ENCODE data around the gene PALB2. TPM values are rescaled to one million over a fixed set of nuclear protein-coding genes. Genes with fewer than 3 reads are reported as not detected.

Gene PALB2
- total and polyA plus RNA-seq, 2 of the 8 experiments (the other 6 are each of a cell fraction or from before 2014, with no cell fraction given): 12.5 to 33.1 TPM

- no peak overlapping the region for H3K14ac ChIP-seq (ENCODE audit: insufficient read length)
- peaks cover 4% of the 10 kb centered on the region; the same call in 1 of the 2 replicates for H3K23me2 ChIP-seq (ENCODE audit: low read depth, low read length)
- H3K9ac ChIP-seq (replicated peaks in 1 of 4; ENCODE audit: extremely low read depth in 1 of 4, low read depth in 3 of 4, low read length in 3 of 4): no peak overlapping the region
- no peak overlapping the region for H2BK15ac ChIP-seq (ENCODE audit: low read length)
- H2BK20ac ChIP-seq (ENCODE audit: low read length): no peak overlapping the region
- no peak overlapping the region for H3K23ac ChIP-seq (ENCODE audit: insufficient read length)
- peaks cover 0 to 42% of the 10 kb centered on the region in 2 experiments; a peak in 2 of 4 replicates for H3K79me2 ChIP-seq (ENCODE audit: control insufficient read depth in 1 of 2, insufficient read depth in 2 of 2, low read length in 2 of 2)
- no peak overlapping the region for H2BK120ac ChIP-seq (replicated peaks; ENCODE audit: low read depth, low read length)
- no peak overlapping the region for H3K4me3 ChIP-seq (ENCODE audit: extremely low read depth in 1 of 4, insufficient read depth in 2 of 4, low read depth in 3 of 4, low read length in 4 of 4)
- DNase-seq (ENCODE audit: low read depth in 1 of 2, low spot score in 2 of 2) (no peak), FAIRE-seq (no peak)
- ChIA-PET CTCF (ENCODE audit: partially characterized antibody) (no interaction called here), POLR2A (ENCODE audit: partially characterized antibody) (interaction anchor here (0.9 kb wide), 1 partner anchor 18 kb away, joined by 3 read pairs; no protein-coding TSS in a partner anchor)
- no peak overlapping the region for H3K56ac ChIP-seq (replicated peaks; ENCODE audit: insufficient read length, low read depth, low read length)
- no peak overlapping the region for H3K27ac ChIP-seq (ENCODE audit: low read depth, low read length)
- H3K18ac ChIP-seq (ENCODE audit: extremely low read depth, low read length): no peak overlapping the region
- no peak overlapping the region for H2AFZ ChIP-seq (ENCODE audit: low read length)
- H3K36me3 ChIP-seq (ENCODE audit: control insufficient read depth in 2 of 4, insufficient read depth in 4 of 4, low read length in 3 of 4): peaks cover 16 to 55% (median 40%) of the 10 kb centered on the region in 4 experiments
- H2BK12ac ChIP-seq (ENCODE audit: low read depth, low read length): no peak overlapping the region
- H3K4me2 ChIP-seq (ENCODE audit: insufficient read depth in 1 of 2, low read depth in 2 of 2, low read length in 2 of 2): no peak overlapping the region
- no peak overlapping the region for H4K5ac ChIP-seq (ENCODE audit: insufficient read length, low read depth, low read length)
- no peaks in the 10 kb centered on the region for H3K27me3 ChIP-seq (replicated peaks in 1 of 4; ENCODE audit: control insufficient read depth in 3 of 4, extremely low read depth in 1 of 4, insufficient read depth in 3 of 4, low read length in 3 of 4)
- H3K4ac ChIP-seq (replicated peaks; ENCODE audit: insufficient read length, low read depth, low read length): no peak overlapping the region
- H2AK5ac ChIP-seq (ENCODE audit: low read depth, low read length): no peak overlapping the region
- no peaks in the 10 kb centered on the region for H3K9me3 ChIP-seq (ENCODE audit: insufficient read depth in 2 of 2, low read depth in 1 of 2, low read length in 1 of 2)
- H2BK5ac ChIP-seq (ENCODE audit: low read depth, low read length): no peak overlapping the region
- peaks cover 0 to 3% (median 1%) of the 10 kb centered on the region in 4 experiments; a peak in 2 of 7 replicates for H3K4me1 ChIP-seq (replicated peaks in 1 of 4; ENCODE audit: control insufficient read depth in 3 of 4, insufficient read depth in 4 of 4, low read length in 3 of 4)
- H3K79me1 ChIP-seq (ENCODE audit: low read depth, low read length): no peaks in the 10 kb centered on the region
- no peak overlapping the region for H4K8ac ChIP-seq (ENCODE audit: extremely low read depth, insufficient read depth, low read length)
- H4K91ac ChIP-seq (replicated peaks; ENCODE audit: insufficient read length, low read length): no peak overlapping the region
- peaks cover 3 to 6% of the 10 kb centered on the region in 2 experiments for H4K20me1 ChIP-seq (replicated peaks in 1 of 2; ENCODE audit: control insufficient read depth in 1 of 2, insufficient read depth in 2 of 2, low read length in 2 of 2)
- TF ChIP-seq TAF1 (IDR thresholded peaks at IDR 0.05; ENCODE audit: low read depth, low read length): no peak
- no peak for TF ChIP-seq RFX5 (IDR thresholded peaks at IDR 0.05; ENCODE audit: borderline replicate concordance, low read depth, low read length)
- no peak for TF ChIP-seq GABPA (IDR thresholded peaks at IDR 0.05; ENCODE audit: borderline replicate concordance, insufficient read depth, low read length)
- TF ChIP-seq NANOG (IDR thresholded peaks at IDR 0.05; ENCODE audit: insufficient read depth, low read depth, low read length, poor library complexity, severe bottlenecking): no peak
- no peak for TF ChIP-seq CTBP2 (IDR thresholded peaks at IDR 0.05; ENCODE audit: borderline replicate concordance, insufficient read depth, insufficient read length, low read length)
- TF ChIP-seq YY1 (IDR thresholded peaks at IDR 0.05; ENCODE audit: low read depth, low read length): no peak
- no peak for TF ChIP-seq KDM5A (IDR thresholded peaks at IDR 0.05; ENCODE audit: low read length)
These were observed 5.2 kb downstream of the PALB2 start for GRCh38 chr16:23635958-23636357.

Data from H1 (cell line).